Urinary bladder (tissue), 4 donors: ENCODE data around the gene LAMTOR1. TPM values are rescaled to one million over a fixed set of nuclear protein-coding genes. Genes with fewer than 3 reads are reported as not detected.

Source experiments
- DNase-seq: peaks from one replicate; pipeline ENCODE4 v3.0.0-alpha.2; 2015; ENCODE audit errors: extremely low spot score
- H3K27ac ChIP-seq: one replicate; pipeline ENCODE4 v1.5.1; 2013; ENCODE audit warnings: low read depth, mild to moderate bottlenecking, moderate library complexity
- H3K36me3 ChIP-seq: one replicate; pipeline ENCODE4 v1.6.1; 2013; ENCODE audit warnings: mild to moderate bottlenecking, moderate library complexity; ENCODE audit not compliant: insufficient read depth
- H3K4me1 ChIP-seq: one replicate; pipeline ENCODE4 v1.6.1; 2013; ENCODE audit warnings: mild to moderate bottlenecking, moderate library complexity; ENCODE audit not compliant: insufficient read depth
- H3K4me3 ChIP-seq: one replicate; pipeline ENCODE4 v1.5.1; 2013; ENCODE audit warnings: low read depth, low read length
- WGBS: extraction: QIAGEN DNeasy Blood & Tissue Kit; methylation state at CpG from one replicate; pipeline ENCODE4 v1.1.7; 2013; 5-methylcytosine and 5-hydroxymethylcytosine counted together
- polyA plus RNA-seq: library from polyadenylated mRNA; stranded (reverse); fragments of 200-250 nt; gene quantifications from one replicate; pipeline ENCODE4 v1.2.3, GENCODE V29; 2013
- total RNA-seq: library from RNA; depleted of rRNA; stranded (reverse); fragments of >200 nt; gene quantifications from one replicate; pipeline ENCODE4 v1.2.3, GENCODE V29; 2014
- donor health status: healthy with polysubstance abuse.
- donor health status: healthy.

LAMTOR1 gene
- total and polyA plus RNA-seq, 2 donors = 32.4 to 147 TPM

DNA sequence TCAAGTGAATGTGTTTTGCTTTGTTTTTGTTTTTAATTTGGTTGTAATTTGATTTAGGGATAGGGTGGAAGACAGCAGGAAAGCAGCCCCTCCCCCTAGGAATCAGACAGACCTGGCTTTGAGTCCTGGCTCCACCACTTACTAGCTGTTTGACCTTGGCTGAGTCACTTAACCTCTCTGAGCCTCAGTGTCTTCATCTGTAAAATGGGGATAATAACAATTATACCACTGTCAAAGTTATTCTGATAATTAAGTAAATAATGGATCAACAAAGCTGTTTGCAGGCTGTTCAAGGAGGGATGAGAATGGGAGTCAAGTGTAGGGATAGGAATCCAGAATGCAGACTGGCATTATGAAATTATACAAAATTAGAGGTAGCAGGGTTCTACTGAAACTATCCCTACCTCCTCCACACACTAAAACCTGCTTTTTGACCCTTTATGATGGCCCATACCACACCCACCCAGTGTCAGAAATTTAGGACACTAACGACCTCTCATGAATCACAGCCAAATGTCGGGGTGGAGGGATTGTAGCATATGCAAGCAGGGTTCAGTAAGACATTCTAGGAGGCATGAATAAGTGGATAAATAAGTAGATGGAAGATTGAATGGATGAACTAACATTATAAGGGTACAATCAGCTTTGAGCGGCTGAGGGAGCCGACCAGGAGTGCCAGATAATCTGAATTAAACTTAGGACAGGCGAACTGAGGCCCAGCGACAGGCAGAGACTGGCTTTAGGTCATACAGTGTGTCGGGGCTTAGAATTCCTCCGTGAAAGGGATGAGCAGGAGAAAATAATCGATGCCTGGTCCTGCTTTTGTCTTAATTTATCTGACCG lies 8.4 kb upstream of the LAMTOR1 start:
- Histone ChIP-seq H3K4me3 (peak overlapping the region; percentile 37), H3K4me1 (no peaks in the 10 kb centered on the region), H3K27ac (peak overlapping the region; percentile 91), H3K36me3 (no peaks in the 10 kb centered on the region)
- 1% methylated on average over 10 of the region's 10 CpGs for WGBS
- no peak for DNase-seq

DNA sequence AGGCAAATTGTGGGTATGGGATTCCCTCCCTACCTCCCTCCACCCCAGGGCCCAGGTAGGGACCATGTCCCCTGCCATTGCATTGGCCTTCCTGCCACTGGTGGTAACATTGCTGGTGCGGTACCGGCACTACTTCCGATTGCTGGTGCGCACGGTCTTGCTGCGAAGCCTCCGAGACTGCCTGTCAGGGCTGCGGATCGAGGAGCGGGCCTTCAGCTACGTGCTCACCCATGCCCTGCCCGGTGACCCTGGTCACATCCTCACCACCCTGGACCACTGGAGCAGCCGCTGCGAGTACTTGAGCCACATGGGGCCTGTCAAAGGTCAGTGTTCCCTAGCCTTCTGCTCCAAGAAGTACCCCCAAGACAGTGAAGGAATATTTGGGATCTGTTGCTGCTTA lies 2.8 kb upstream of the LAMTOR1 start, which contains the start of gene TOMT:
Gene TOMT, plus strand, starts transcription at position 37 of the 400 bp plus-strand sequence. Its CDS starts 28 bp downstream, at position 65.
- Histone ChIP-seq H3K36me3 (no peaks in the 10 kb centered on the region), H3K4me1 (no peaks in the 10 kb centered on the region), H3K27ac (no peak within 1 kb of the TSS), H3K4me3 (no peak within 1 kb of the TSS)
- no peak for DNase-seq
- WGBS = 96% methylated on average over 14 of the region's 14 CpGs

DNA sequence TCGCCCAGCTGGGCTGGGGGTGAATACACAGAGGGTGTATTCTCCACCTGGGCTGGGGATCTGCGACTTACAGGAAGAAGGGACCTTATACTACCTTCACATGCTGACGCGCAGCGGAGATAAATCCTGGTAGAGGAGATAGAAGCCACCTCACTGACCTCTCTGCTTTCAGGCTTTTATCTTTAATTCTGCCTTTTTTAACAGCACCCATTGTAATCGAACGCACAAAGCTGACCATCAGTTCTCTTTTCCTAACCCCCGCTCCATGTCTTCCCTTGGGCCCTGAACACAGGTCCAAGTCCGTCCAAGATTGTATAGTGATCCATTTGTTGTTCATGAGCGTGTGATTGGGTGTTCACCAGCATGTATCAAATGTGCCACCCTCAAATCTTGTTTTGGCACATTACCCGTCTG lies 664 bp upstream of the LAMTOR1 start:
- 79% methylated on average over 11 of the region's 11 CpGs for WGBS
- peak overlapping the region; percentile 83 for H3K27ac ChIP-seq
- no peaks in the 10 kb centered on the region for H3K36me3 ChIP-seq
- no peaks in the 10 kb centered on the region for H3K4me1 ChIP-seq
- DNase-seq = no peak
- no peak overlapping the region for H3K4me3 ChIP-seq

DNA sequence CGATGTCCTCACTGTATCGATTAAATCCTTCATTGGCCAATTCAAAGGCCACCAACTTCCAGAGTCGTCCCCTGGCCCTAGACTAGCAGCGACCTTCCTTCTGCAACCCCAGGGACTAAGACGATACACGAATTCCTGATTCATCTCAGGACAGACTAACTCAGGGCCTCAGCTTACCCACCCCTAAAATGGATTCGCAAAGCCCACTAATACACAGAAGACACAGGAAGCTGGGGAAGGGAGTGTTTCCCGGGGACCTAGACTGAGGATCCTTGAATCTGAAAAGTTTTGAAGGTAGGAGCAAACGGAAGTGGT lies 509 bp downstream of the LAMTOR1 start:
- WGBS = 3% methylated on average over 9 of the region's 9 CpGs
- Histone ChIP-seq H3K27ac (peak overlapping the region; percentile 90), H3K36me3 (no peaks in the 10 kb centered on the region), H3K4me3 (peak overlapping the region; percentile 78), H3K4me1 (no peaks in the 10 kb centered on the region)
- DNase-seq = no peak

DNA sequence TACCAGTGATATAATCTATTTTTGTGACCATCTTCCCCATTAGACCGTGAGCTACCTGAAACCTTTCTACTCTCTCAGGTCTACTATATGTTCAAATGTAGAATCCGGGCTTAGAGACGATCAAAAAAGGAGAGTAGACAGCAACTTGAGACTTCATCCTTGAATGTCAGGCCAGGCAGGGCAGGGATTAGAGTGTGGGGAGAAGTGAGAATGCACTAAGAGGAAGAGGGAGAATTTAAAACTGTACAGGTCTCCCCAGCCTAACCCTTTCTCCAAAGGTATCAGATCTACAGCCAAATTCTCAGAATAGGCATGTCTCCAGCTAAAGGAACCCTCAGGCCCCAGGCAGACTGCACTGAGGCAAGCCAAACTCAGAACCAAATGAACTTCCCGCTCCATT lies 935 bp downstream of the LAMTOR1 start:
- H3K36me3 ChIP-seq = no peaks in the 10 kb centered on the region
- 50% methylated on average over 4 of the region's 4 CpGs for WGBS
- H3K27ac ChIP-seq = peak overlapping the region; percentile 15
- H3K4me1 ChIP-seq = no peaks in the 10 kb centered on the region
- DNase-seq = no peak
- H3K4me3 ChIP-seq = peak overlapping the region; percentile 78

DNA sequence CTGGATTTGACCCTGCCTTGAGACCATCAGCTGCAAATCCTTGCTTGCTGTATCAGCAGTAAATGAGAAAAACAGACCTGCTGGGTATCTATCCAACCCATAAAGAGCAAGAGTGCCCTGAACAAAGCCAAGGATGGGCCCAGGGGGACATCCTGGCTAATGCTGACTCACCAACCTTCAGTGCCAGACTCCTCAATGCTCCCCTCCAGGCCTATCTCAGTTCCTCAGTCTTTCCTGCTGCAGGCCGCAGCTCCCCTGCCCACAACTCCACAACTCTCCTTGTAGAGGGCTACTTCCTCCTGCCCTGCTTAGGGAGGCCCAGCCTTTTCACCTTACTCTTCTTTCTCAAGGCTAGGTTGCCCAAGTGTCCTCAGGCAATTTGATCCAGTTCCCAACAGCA lies 2.6 kb downstream of the LAMTOR1 start:
- DNase-seq = no peak
- Histone ChIP-seq H3K4me3 (no peak overlapping the region), H3K4me1 (no peaks in the 10 kb centered on the region), H3K27ac (no peak overlapping the region), H3K36me3 (peaks cover 2% of the 10 kb centered on the region)
- 89% methylated on average over 1 of the region's 1 CpG for WGBS

DNA sequence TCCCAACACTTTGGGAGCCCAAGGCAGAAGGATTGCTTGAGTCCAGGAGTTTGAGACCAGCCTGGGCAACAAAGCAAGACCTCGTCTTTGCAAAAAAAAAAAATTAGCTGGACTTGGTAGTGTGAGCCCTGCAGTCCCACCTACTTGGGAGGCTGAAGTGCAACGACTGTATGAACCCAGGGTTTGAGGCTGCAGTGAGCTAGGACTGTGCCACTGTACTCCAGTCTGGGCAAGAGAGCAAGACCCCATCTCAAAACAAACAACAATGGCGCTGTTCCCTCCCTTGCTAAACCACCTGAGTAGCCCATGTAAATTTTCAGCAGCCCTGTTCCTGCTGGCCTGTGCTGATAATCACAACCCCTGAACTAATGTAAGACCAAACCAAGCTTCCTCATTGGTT lies 3.1 kb downstream of the LAMTOR1 start:
- Histone ChIP-seq H3K4me1 (no peaks in the 10 kb centered on the region), H3K4me3 (no peak overlapping the region), H3K27ac (no peak overlapping the region), H3K36me3 (peaks cover 2% of the 10 kb centered on the region)
- WGBS = 85% methylated on average over 3 of the region's 3 CpGs
- DNase-seq = no peak

DNA sequence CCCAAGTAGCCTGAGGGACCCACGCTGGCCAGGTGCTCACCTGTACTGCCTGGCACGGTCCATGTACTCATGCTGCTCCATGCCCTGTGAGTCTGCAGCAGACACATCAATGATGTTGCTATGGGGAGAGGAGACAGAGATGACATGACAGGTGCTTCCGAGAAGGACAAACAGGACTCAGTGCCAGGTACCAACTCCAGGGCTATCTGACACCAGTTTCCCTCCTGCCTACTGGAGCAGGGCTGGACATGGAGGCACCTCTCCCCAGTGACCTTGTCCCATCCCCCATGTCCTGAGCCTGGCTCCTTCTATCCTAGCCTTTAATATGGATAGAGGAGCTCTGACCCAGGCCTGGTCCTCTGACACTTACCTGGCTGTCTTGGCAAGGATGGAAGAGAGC lies 4.4 kb downstream of the LAMTOR1 start:
- 93% methylated on average over 3 of the region's 3 CpGs for WGBS
- Histone ChIP-seq H3K4me3 (no peak overlapping the region), H3K27ac (no peak overlapping the region), H3K36me3 (peaks cover 2% of the 10 kb centered on the region), H3K4me1 (no peaks in the 10 kb centered on the region)
- no peak for DNase-seq

DNA sequence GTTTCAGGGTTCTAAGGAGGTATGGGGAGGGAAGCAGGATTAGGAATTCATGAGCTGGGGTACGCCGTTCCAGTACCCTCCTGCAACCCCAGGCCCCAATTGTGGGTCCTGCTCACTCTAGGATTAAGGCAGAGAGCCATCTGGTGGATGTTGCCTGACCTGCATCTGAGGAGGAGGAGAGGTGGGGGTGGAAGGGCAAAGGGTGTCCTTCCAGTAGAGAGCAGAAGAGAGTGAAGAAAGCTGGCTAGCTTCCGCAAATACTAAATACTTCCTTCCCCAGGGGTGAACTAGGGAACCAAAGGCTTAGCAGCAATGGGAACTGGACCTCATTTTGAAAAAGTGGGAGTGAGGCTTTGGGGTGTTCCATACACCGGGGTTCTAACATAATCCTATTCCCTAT lies 11.8 kb downstream of the LAMTOR1 start:
- 31% methylated on average over 4 of the region's 4 CpGs for WGBS

DNA sequence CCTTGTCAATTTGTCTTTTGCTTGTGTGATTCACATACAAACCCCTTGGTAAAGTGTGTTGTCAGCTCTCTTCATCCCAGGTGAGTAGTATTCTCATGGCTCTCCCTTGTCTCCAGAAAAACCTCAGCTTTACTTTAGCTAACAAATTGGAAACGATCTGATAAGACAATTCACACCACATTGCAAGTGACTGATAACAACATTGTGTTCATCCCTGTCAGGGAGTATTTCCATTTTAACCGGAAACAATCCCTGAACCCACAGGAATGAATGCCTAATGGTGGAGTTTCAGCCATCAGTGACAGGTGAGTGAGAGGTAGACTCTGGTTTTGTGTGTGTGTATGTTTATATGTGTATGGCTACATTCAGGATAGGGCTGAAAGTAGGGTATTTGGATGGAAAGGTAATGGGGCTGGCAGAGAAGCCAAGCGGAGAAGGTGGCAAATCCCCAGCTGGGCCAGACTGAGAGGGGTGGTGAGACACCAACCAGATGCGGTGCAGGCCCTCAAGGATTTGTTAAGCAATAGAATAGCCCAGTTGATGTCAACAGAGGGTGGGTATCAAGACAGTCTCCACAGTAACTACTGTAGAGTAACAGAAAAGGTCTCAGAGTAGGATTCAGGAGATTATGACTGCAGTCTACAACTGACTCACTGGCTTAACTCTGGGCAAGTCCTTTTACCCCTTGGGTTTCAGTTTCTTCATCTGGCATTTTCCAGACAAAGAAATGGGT lies 14.9 kb downstream of the LAMTOR1 start:
- no peaks in the 10 kb centered on the region for H3K4me1 ChIP-seq
- no peak for DNase-seq
- no peak overlapping the region for H3K27ac ChIP-seq
- no peak overlapping the region for H3K4me3 ChIP-seq
- no peaks in the 10 kb centered on the region for H3K36me3 ChIP-seq
- 76% methylated on average over 4 of the region's 4 CpGs for WGBS

More for the DNA sequence above, 11.8 kb downstream of the LAMTOR1 start:
- Histone ChIP-seq H3K4me1 (no peaks in the 10 kb centered on the region), H3K27ac (no peak overlapping the region), H3K4me3 (no peak overlapping the region), H3K36me3 (no peaks in the 10 kb centered on the region)
- no peak for DNase-seq

DNA sequence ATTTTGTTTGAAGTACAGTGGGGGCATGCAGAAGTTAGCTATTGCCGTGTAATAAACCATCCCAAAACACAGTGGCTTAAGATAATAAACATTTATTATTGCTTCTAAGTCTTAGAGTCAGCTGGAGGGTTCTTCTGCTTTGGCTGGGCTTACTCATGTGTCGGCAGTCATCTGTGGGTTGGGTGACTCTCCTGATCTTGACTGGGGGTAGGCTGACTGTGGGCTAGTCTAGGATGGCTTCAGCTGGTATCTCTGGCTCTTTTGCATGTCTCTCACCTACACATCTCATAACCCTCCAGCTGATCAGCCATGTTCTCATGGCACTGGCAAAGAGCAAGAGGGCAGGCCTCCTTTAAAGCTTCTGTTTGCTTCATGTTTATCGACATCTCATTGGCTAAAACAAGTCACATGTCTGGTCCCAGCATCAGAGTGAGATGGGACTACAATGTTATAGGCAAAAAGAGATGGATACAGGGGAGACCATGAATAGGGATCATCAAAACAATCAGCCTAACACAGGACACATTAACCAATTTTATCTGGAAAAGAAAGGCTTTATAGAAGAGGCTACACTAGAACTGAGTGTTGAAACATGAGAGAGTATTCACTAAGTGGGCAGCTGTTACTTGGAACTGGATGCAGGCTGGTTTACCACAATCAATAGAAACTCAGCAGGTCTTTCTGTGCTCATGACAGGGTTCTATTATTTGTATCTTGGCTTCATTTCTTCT lies 17.3 kb downstream of the LAMTOR1 start:
- Histone ChIP-seq H3K4me3 (no peak overlapping the region), H3K27ac (no peak overlapping the region), H3K4me1 (no peaks in the 10 kb centered on the region), H3K36me3 (no peaks in the 10 kb centered on the region)
- 78% methylated on average over 3 of the region's 3 CpGs for WGBS
- no peak for DNase-seq

DNA sequence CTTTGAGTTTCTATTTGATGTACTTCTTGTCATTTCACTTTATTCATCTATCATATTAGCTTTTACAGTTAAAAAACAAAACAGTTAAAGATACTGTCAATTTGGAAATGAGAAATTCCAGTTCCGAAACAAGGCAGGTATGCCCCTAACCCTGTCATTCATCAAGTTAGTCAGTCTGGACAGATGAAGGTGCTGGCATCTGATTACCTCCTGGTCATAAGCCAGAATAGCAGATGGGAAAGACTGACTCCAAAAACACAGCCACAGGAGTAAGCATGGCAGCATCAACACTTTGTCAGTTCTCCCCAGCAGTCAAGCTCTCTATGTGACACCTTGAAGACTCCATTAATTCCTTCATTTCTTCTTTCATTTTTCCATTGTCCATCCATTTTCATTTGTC lies 18.1 kb downstream of the LAMTOR1 start:
- Histone ChIP-seq H3K4me1 (no peaks in the 10 kb centered on the region), H3K27ac (no peak overlapping the region), H3K36me3 (no peaks in the 10 kb centered on the region), H3K4me3 (no peak overlapping the region)
- no peak for DNase-seq
- 95% methylated on average over 1 of the region's 1 CpG for WGBS

DNA sequence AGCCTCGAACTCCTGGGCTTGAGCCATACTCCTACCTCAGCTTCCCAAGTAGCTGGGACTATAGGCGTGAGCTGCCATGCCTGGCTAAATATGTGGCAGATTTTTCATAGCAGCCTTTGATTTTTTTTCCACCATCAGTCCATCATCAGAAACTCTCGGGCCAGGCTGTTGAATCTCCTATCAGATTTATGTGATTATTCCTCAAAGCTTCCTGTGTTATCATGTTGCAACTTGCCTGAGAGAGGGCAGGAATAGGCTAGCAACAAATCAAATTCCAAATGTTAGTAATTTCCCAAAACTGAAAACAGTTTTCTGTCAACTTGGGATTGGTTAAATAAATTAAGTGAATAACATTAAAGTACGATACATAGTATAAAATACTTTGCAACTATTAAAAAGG lies 19.0 kb downstream of the LAMTOR1 start:
- peaks cover under 1% of the 10 kb centered on the region for H3K4me1 ChIP-seq
- no peak overlapping the region for H3K27ac ChIP-seq
- WGBS = 75% methylated on average over 4 of the region's 4 CpGs
- H3K36me3 ChIP-seq = no peaks in the 10 kb centered on the region
- DNase-seq = no peak
- H3K4me3 ChIP-seq = no peak overlapping the region
